Immature natural killer cell (primary cell): ENCODE data around the gene GPX3. TPM values are rescaled to one million over a fixed set of nuclear protein-coding genes. Genes with fewer than 3 reads are reported as not detected.

ENCODE experiments used
- DNase-seq, 3 donors: peaks; one replicate each; pipeline ENCODE4 v3.0.0; 2022; ENCODE audit warnings: mixed read lengths in 1 of 3
- H3K27ac Mint-ChIP-seq, 6 donors: one replicate each; pipeline ENCODE4 v1.8.0; 2020; ENCODE audit warnings: mixed read lengths in 6 of 6, mild to moderate bottlenecking in 5 of 6, inconsistent platforms in 4 of 6, moderate library complexity in 3 of 6
- H3K27me3 Mint-ChIP-seq, 3 donors: one replicate each; pipeline ENCODE4 v1.8.0; 2020 to 2021; ENCODE audit warnings: low read depth in 3 of 3, mild to moderate bottlenecking in 3 of 3, mixed read lengths in 3 of 3, moderate library complexity in 3 of 3, inconsistent platforms in 1 of 3
- H3K36me3 Mint-ChIP-seq, 3 donors: one replicate each; pipeline ENCODE4 v1.8.0; 2020; ENCODE audit warnings: mixed read lengths in 3 of 3, inconsistent platforms in 2 of 3, mild to moderate bottlenecking in 2 of 3
- H3K4me1 Mint-ChIP-seq, 2 donors: one replicate each; pipeline ENCODE4 v1.8.0; 2020; ENCODE audit warnings: inconsistent platforms in 2 of 2, mild to moderate bottlenecking in 2 of 2, mixed read lengths in 2 of 2, moderate library complexity in 1 of 2
- H3K4me3 Mint-ChIP-seq, 5 donors: one replicate each; pipeline ENCODE4 v1.8.0; 2020; ENCODE audit warnings: mild to moderate bottlenecking in 5 of 5, mixed read lengths in 5 of 5, inconsistent platforms in 3 of 5, moderate library complexity in 3 of 5
- H3K9me3 Mint-ChIP-seq, 6 donors: one replicate each; pipeline ENCODE4 v1.8.0; 2020; ENCODE audit warnings: mild to moderate bottlenecking in 6 of 6, mixed read lengths in 6 of 6, inconsistent platforms in 4 of 6, moderate library complexity in 3 of 6
- polyA plus RNA-seq, 3 donors: library from polyadenylated mRNA; unstranded; fragments of 300-500 nt; fragmentation: Illumina TruSeq; gene quantifications; one replicate each; pipeline ENCODE4 v1.2.3, GENCODE V29; 2021

GPX3 gene
- polyA plus RNA-seq, 3 donors from 2014 or later = 0.96 TPM; not detected in 2

- peak overlapping the region in 1 of 6 donors; percentile 49 for H3K27ac Mint-ChIP-seq
- H3K36me3 Mint-ChIP-seq = peaks cover 0 to 18% (median 8%) of the 10 kb centered on the region in 3 donors
- no peak overlapping the region for H3K4me3 Mint-ChIP-seq
Measured at GRCh38 chr5:151073280-151073679, 52.9 kb downstream of the GPX3 start.

DNA sequence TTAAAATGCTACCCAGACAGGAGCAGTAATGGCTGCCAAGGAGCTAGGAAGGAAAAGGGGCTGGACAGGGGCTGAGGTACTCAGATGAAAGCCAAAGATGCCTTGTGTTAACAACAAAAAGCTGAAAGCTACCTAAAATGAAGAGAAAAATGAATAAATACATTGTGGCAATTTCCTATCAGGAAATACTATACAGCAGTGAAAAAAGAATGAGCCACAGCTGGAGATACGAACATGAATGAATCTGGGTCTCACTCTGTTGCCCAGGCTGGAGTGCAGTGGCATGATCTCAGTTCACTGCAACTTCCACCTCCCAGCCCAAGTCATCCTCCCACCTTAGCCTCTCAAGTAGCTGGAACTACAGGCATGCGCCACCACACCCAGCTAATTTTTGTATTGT lies 54.2 kb downstream of the GPX3 start:
- H3K27me3 Mint-ChIP-seq = peaks cover 2 to 18% (median 4%) of the 10 kb centered on the region in 3 donors
- H3K27ac Mint-ChIP-seq = peak overlapping the region in 2 of 6 donors; percentile 41 to 61
- no peaks in the 10 kb centered on the region for H3K9me3 Mint-ChIP-seq
- peaks cover 0 to 20% (median 10%) of the 10 kb centered on the region in 3 donors for H3K36me3 Mint-ChIP-seq
- no peak overlapping the region for H3K4me3 Mint-ChIP-seq
- no peak for DNase-seq
- peaks cover 71 to 87% of the 10 kb centered on the region in 2 donors for H3K4me1 Mint-ChIP-seq

More at GRCh38 chr5:151073280-151073679, 52.9 kb downstream of the GPX3 start:
- no peak for DNase-seq
- Mint-ChIP-seq H3K27me3 (peaks cover 3 to 11% (median 4%) of the 10 kb centered on the region in 3 donors), H3K9me3 (no peaks in the 10 kb centered on the region), H3K4me1 (peaks cover 71 to 88% of the 10 kb centered on the region in 2 donors)

GRCh38 chr5:151075698-151076331 lies 55.4 kb downstream of the GPX3 start:
- peak overlapping the region in 3 of 5 donors; percentile 8 to 48 (median 17) for H3K4me3 Mint-ChIP-seq
- H3K9me3 Mint-ChIP-seq = no peaks in the 10 kb centered on the region

GRCh38 chr5:151076616-151077015 lies 56.2 kb downstream of the GPX3 start:
- H3K9me3 Mint-ChIP-seq = no peaks in the 10 kb centered on the region
- H3K27ac Mint-ChIP-seq = peak overlapping the region in 4 of 6 donors; percentile 30 to 94 (median 63)
- no peak for DNase-seq
- H3K4me1 Mint-ChIP-seq = peaks cover 69 to 83% of the 10 kb centered on the region in 2 donors
- H3K4me3 Mint-ChIP-seq = peak overlapping the region in 2 of 5 donors; percentile 20 to 98
- peaks cover 0 to 30% (median 11%) of the 10 kb centered on the region in 3 donors for H3K27me3 Mint-ChIP-seq
- peaks cover 0 to 18% (median 10%) of the 10 kb centered on the region in 3 donors for H3K36me3 Mint-ChIP-seq

More at GRCh38 chr5:151075698-151076331, 55.4 kb downstream of the GPX3 start:
- Mint-ChIP-seq H3K4me1 (peaks cover 69 to 84% of the 10 kb centered on the region in 2 donors), H3K36me3 (peaks cover 0 to 20% (median 10%) of the 10 kb centered on the region in 3 donors), H3K27ac (peak overlapping the region in 5 of 6 donors; percentile 30 to 86 (median 67)), H3K27me3 (peaks cover 0 to 25% (median 4%) of the 10 kb centered on the region in 3 donors)
- DNase-seq = no peak

GRCh38 chr5:151077419-151077818 lies 57.0 kb downstream of the GPX3 start:
- peak overlapping the region in 1 of 5 donors; percentile 98 for H3K4me3 Mint-ChIP-seq
- H3K36me3 Mint-ChIP-seq = peaks cover 0 to 16% (median 10%) of the 10 kb centered on the region in 3 donors
- H3K27ac Mint-ChIP-seq = peak overlapping the region in 4 of 6 donors; percentile 10 to 99 (median 90)
- peaks cover 67 to 83% of the 10 kb centered on the region in 2 donors for H3K4me1 Mint-ChIP-seq
- H3K27me3 Mint-ChIP-seq = peaks cover 2 to 27% (median 11%) of the 10 kb centered on the region in 3 donors
- no peaks in the 10 kb centered on the region for H3K9me3 Mint-ChIP-seq
- DNase-seq = no peak

DNA sequence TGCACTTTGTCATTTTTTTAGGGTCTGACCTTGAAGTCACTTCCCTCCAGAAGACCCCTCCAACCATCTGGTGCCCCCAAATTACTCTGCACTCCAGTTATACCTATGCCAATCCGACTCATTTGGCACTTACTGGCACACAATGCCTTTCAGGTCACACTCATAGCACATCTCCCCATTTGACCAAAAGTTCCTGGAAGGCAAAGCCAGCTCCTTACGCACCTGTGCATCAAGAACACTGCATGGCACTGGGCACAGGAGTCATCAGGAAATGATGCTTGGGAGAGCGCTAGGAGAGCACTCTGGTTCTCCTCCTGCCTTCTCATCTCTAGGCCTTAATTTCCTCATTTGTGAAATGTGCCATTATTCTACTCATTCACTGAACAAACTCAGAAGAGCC lies 57.6 kb downstream of the GPX3 start:
- peaks cover 0 to 16% (median 10%) of the 10 kb centered on the region in 3 donors for H3K36me3 Mint-ChIP-seq

More for the DNA sequence above, 57.6 kb downstream of the GPX3 start:
- Mint-ChIP-seq H3K9me3 (no peaks in the 10 kb centered on the region), H3K4me1 (peaks cover 71 to 85% of the 10 kb centered on the region in 2 donors), H3K4me3 (peak overlapping the region; percentile 14 to 98 (median 88)), H3K27me3 (peaks cover 2 to 27% (median 11%) of the 10 kb centered on the region in 3 donors), H3K27ac (peak overlapping the region; percentile 66 to 99 (median 90))
- no peak for DNase-seq

Other genes starting within 250 kb of the GPX3 start
- 10 to 100 TPM; 20.1 to 32.6 (median 21.7) TPM for gene SMIM3, start 241.8 kb upstream of the GPX3 start, polyA plus RNA-seq
- 1 to 10 TPM; 2.4 to 5.9 (median 4.0) TPM for gene IRGM, start 174.1 kb upstream of the GPX3 start, polyA plus RNA-seq
- gene ZNF300, start 115.6 kb upstream of the GPX3 start, polyA plus RNA-seq = 1 to 10 TPM in 1 of 3 donors, under 1 TPM in 2; 0.40 to 2.1 (median 0.40) TPM
- gene TNIP1, start 60.4 kb downstream of the GPX3 start, polyA plus RNA-seq = 10 to 100 TPM; 21.8 to 62.4 (median 40.2) TPM
- gene ANXA6, start 137.2 kb downstream of the GPX3 start, polyA plus RNA-seq = 100 to 1,000 TPM; 313 to 679 (median 395) TPM
- gene CCDC69, start 203.5 kb downstream of the GPX3 start, polyA plus RNA-seq = 100 to 1,000 TPM in 2 of 3 donors, 10 to 100 TPM in 1; 88.1 to 256 (median 149) TPM
- gene GM2A, start 232.6 kb downstream of the GPX3 start, polyA plus RNA-seq = 1 to 10 TPM; 4.6 to 8.7 (median 5.2) TPM